GM20000 (cell line): ENCODE measurements around the gene PLA2G10.

ENCODE experiments used
- DNase-seq: peaks from one replicate; pipeline ENCODE4 v3.0.0; 2012; ENCODE audit warnings: low spot score
- CTCF ChIP-seq: IDR thresholded peaks from 2 replicates; pipeline ENCODE4 v1.5.1; 2012; ENCODE audit warnings: mild to moderate bottlenecking, control low read depth; ENCODE audit errors: extremely low read depth, missing control alignments

Gene PLA2G10

GRCh38 chr16:14667347-14668266, 26.5 kb downstream of the PLA2G10 start:
- no peak for DNase-seq
- no peak for TF ChIP-seq CTCF

GRCh38 chr16:14658063-14658462, 36.0 kb downstream of the PLA2G10 start:
- DNase-seq, result peak; percentile 45
- TF ChIP-seq CTCF, result no peak

GRCh38 chr16:14652726-14653125, 41.4 kb downstream of the PLA2G10 start:
- no peak for DNase-seq
- TF ChIP-seq CTCF, result no peak

- DNase-seq, result no peak
- no peak for TF ChIP-seq CTCF
These were observed 43.5 kb downstream of the PLA2G10 start for GRCh38 chr16:14650629-14651028.

- TF ChIP-seq CTCF, result no peak
- DNase-seq, result no peak
These were observed 44.3 kb downstream of the PLA2G10 start for GRCh38 chr16:14649816-14650215.

GRCh38 chr16:14641926-14642325, 52.2 kb downstream of the PLA2G10 start:
- TF ChIP-seq CTCF, result no peak
- DNase-seq, result no peak

- TF ChIP-seq CTCF, result no peak
- DNase-seq, result no peak
These were observed 52.9 kb downstream of the PLA2G10 start for GRCh38 chr16:14641206-14641605.
